ENCODE measurements around the gene TRIM25.
"Not testable (repeated sequence)": the region's sequence is repeated elsewhere in the genome, so short reads cannot be mapped to it uniquely, and the experiment has no call there.

TRIM25 gene, protein sequence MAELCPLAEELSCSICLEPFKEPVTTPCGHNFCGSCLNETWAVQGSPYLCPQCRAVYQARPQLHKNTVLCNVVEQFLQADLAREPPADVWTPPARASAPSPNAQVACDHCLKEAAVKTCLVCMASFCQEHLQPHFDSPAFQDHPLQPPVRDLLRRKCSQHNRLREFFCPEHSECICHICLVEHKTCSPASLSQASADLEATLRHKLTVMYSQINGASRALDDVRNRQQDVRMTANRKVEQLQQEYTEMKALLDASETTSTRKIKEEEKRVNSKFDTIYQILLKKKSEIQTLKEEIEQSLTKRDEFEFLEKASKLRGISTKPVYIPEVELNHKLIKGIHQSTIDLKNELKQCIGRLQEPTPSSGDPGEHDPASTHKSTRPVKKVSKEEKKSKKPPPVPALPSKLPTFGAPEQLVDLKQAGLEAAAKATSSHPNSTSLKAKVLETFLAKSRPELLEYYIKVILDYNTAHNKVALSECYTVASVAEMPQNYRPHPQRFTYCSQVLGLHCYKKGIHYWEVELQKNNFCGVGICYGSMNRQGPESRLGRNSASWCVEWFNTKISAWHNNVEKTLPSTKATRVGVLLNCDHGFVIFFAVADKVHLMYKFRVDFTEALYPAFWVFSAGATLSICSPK

DNA sequence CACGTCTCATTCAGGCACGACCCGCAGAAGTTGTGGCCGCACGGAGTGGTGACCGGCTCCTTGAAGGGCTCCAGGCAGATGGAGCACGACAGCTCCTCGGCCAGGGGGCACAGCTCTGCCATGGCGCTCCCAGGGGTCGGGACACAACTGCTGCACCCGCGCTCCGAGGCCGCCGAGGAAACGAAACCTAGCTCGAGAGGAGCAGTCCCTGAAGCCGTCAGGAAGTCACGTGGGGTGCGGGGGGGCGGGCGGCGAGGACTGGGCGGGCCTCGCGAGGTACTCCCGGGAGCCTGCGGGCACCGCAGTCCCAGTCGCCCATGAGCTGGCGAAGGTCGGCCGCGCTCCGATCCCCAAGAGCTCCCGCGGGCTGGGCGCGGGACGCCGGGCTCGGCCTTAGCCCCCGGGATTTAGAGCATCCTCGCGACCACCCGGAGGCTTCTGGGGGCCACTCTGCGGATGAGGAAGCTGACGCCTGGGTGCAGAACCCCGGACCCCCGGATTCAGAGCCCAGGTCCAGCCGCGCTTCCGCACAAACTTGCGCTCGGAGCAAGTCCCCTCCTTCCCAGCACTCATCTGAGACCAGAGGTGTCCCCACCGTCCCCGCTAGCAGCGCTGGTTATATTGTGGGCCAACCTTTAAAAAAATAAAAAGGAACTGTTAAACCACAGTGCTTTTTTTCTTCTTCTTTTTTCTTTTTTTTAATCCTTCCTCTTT is at the start of gene TRIM25:
Gene TRIM25 (minus strand): TSS at position 183 of the 714 bp plus-strand sequence. CDS start 61 bp downstream, at position 122.
- DNase-seq = peak; percentile 93

DNA sequence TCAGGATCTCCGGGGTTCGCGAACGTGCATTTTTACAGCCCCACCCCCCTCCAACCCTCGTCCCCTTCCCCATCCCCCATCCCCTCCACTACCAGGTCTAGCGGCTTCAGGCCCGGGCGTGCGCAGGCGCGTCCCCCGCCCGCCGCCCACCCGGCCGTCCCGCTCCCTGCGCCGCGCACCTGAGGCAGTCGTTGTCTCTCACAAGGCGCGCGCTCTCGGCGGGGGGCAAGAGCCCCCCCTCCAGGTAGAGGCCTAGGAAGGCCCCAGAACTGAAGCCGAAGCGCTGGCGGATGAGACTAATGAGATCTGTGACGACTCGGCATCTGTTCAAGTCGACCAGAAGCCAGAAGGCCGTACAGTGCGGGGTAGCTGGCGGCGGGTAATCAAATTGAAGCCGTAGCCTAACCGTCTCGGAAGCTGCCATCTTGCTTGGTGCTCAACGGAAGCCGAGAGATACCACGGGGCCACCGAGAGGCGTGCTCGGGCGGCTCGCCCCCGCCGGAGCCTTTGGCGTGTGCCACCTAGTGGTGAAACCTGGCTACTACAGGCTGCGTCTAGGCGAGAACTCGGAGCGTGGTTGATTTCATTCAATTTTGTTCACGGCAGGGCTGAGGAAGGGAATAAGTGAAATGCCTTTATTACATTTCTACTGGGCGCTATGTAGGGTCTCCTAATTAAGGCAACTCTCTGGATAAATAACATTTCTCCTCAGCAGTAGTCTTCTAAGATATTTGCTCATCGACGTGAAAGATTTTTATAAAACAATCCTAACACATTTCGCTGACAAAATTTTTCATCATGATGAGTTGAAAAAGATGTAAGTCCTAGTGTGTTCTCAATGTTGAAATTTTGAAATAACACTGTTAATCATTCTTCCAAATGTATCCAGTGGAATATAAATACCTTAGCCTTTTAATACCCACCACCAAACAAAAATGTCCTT is 47.0 kb upstream of the TRIM25 start, which contains the start of gene COIL:
Gene COIL (minus strand): TSS at position 455 of the 943 bp plus-strand sequence. CDS start 31 bp downstream, at position 424.
- peak; percentile 99 for DNase-seq

DNA sequence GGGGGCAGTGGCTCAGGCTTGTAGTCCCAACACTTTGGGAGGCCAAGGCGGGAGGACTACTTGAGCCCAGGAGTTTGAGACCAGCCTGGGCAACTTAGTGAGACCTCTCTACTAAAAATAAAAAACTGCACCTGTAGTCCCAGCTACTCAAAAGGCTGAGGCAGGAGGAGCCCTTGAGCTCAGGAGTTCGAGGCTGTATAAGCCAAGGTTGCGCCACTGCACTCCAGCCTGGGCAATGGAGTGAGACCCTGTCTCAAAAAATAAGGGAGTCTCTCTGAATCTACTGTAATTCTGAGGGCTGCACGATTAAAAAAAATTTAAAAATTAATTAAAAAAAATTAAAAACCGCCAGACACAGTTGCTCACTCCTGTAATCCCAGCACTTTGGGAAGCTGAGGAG is 43.1 kb upstream of the TRIM25 start:
- no peak for DNase-seq

DNA sequence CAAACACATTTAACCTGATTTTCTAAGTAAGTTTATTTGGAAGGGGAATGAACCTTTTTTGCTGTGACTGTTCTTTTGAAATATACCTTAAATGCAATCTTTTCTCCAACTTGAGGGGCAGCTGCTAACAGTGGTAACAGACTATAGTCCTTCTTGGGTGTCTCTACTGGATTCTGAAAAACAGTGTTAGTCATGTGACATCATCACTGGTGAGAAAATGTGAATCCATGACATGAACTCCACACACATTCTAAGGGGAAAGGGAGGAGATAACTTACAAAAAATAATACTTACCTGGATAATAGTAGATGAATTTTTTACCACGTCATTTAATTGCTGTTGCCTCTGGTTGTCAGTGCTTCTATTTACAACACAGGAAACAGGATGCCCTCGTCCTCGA is 35.7 kb upstream of the TRIM25 start:
- no peak for DNase-seq

DNA sequence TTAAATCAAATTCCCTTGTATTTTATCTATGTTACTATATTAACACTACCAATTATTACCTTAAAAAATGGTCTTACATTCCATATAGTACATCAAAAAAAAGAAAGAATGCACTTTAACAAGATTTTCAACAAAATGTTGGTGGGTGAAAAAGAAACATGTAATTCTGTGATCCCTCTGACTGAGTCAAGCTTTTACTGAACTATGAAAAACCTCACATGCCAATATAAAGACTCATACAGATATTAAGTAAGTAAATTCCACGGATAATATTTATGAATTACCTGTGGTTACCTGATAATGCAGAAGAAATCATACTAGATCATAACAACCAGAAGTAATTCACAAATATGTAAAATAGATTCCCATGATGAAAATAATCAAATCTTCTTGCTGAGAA is 34.6 kb upstream of the TRIM25 start:
- DNase-seq = no peak

DNA sequence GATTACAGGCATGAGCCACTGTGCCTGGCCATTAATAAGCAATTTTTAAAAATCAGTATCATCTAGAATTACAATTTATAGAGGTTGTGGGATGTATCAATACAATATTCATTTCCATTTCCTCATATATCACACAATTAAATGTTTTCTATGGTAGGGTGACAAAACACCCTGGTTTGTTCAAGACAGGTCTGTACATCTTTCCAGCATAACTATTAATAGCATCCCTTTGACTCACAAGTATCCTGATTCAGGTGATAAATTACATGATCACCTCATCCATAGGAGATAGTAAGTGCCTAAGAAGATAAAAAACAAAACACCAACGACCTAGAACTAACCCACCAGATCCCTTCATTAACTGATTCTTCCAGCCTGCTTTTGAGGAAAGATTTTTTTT is 33.9 kb upstream of the TRIM25 start:
- no peak for DNase-seq

DNA sequence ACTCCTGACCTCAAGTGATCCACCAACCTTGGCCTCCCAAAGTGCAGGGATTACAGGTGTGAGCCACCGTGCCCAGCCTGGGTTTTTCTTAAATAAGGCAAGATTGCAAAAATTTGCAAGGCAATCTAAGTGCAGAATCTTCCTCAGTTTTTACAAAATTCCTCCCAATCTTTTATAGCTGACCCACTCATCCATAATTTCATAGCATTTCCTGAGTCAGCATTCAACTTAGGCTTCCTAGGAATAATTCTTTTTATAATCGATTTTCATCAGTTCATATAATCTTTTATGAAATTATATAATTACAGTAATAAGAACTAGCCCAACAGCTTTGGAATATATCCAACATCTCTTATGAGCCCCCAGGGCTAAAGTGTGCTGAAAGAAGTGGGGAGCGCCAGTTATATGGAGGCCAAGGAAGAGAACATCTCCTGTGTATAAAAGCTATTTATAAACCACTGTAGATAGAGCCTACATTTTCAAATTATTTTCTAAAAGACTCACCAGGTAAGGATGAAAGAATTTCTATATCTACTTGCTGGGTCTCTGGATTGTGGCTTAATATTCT is 32.2 kb upstream of the TRIM25 start:
- no peak for DNase-seq

DNA sequence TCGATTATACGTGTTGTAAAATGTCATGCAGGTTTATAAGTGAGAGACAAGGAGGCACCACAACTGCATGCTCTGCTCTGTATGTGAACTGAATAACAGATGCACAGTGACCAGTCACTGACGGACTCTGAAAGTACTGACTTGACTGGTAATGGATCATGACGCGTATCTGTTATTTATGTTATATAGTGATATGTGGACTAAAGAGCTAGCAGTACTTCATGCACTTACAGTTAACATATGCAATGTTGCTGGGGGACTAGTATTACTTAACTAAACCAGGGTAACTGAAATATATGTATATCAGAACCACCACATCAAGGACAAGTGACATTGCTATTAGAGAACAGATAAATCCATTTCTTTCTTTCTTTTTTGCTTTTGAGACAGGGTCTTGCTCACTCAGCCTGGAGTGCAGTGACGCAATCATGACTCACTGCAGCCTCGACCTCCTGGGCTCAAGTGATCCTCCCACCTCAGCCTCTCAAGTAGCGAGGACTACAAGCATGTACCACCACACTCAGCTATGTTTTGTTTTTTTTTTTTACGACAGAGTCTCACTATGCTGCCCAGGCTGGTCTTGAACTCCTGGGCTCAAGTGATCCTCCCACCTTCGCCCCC is 29.8 kb upstream of the TRIM25 start:
- no peak for DNase-seq

DNA sequence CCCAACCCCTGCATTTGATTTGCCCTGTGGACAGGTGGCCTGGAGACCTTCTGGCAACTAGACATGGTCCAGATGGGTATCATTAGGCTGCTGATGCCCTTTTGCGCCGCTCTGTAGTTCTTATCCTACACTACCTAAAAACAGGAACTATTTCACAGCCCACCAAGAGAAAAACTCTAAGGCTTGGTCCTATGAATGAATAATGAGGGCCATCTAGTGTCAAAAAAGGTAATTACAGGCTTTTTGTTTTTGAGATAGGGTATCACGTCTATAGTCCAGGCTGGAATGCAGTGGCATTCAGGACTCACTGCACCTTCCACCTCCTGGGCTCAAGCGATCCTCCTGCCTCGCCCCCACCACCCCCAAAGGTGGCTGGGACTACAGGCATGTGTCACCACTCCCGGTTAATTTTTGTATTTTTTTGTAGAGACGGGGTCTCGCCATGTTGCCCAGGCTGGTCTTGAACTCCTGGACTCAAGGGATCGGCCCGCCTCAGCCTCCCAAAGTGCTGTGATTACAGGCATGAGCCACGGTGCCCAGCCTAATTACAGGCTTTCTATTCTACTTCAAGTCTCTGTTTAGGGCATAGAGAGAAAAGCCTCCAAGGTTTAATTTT is 26.1 kb upstream of the TRIM25 start:
- DNase-seq = no peak

DNA sequence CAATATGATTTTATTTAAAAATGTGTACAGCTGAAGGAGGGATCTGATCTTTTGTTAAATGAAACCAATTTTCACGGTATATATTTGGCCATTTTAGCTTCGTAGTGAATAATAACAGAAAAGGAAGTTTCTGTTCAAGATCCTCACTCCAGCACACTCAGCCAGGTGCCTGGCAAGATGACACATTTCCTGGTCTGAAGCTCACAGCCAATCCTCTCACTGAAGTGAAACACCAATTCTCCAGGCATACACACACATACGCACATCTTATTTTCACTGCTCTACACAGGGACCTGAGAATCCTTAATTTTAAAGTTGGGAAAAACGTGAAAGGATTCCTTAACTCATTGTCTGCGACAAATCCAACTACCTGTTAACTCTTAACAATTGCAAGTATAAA is 24.4 kb upstream of the TRIM25 start:
- not testable (repeated sequence) for DNase-seq

DNA sequence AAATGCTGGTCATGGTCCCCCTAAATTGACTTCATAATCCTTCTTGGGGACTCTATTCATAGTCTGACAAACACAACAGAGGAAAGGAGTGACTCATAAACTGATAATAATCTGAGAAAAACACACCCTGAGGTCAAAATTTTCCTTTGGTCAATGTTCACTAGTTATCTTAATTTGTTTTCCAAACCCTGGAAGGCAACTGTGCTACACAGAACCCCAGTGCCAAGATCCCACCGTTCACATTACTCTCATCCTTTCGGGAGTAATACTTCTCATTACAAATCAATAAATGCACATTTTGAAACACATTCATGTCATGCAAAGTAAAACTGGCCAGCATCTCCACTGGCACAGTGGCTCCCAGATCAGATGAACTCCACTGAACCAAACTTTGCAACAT is 23.8 kb upstream of the TRIM25 start:
- no peak for DNase-seq

DNA sequence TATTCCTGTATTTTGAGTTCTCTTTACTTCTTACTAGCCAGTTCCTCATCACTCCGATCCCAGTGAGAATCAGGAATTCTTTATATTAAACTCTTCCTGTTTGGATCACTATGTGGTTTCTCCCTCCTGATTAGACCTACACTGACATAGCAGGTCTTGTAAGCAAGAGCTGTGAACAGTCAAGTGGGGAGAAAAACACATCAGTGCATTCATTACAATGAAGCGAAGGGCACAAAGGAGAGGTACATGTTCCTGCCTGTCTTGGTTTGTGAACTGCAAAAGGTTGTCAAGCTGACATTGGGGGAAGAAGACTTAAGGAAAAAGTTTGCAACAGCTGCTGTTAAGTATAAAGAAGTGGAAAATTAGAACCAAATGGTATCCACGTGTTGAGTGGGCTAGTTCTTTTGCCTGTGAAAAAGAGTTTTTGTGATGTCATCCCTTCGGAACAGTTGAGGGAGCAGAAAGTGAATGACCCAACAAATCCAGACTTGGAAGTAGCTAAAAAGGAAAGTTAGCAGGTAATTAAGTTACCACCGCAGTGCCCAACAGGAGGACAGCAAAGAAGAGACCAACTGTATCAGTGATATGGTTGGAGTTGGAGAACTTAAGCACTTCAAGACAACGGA is 23.0 kb upstream of the TRIM25 start:
- no peak for DNase-seq

DNA sequence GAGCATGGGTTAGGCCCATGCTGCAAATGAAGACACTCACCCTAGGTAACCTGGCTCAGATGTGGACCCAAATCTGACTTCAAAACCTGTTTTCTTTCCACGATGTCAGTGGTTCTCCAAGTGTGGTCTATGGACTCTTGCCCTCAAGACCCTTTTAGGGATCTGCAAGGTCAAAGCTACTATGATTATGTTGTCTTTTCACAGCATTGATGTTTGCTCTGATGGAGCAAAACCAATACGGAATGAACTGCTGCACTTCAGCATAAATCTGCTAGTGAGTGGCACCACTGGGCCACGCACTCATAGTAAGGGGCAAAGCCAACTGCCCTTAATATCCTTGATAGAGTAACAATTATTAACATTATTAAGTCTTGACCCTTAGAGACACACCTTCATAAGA is 21.6 kb upstream of the TRIM25 start:
- DNase-seq = no peak

DNA sequence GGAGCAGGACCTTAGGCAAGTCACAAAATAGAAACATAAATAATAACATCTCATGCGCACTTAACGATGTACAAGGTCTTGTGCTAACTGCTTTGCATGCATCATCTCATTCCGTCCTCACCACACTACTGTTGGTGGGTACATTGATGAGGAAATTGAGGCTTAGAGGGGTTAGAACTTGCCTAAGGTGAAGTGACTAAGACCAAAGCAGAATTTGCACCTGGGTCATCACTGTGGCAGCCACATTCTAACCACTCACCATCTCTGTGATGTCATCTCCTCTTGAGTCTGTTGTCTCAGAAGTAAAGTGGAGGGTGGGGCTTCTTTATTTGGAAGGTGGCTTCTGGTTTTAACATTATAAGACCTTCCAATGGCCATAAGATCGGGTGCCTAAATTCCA is 20.4 kb upstream of the TRIM25 start:
- no peak for DNase-seq

DNA sequence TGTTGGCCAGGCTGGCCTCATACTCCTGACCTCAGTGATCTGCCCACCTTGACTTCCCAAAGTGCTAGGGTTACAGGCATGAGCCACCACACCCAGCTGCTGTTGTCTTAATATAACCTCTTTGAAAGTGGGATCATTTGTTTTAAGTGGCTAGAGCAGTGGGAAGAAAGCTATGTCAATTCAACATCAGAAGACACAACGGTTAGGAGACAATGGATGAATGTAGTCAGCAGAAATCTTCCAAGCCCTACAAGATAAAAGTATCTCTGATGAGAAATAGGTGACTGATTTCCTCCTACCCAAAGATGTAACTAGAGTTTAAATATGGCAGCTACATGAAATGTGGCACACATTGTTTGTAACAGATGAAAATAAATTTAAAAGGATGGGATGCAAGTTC is 20.0 kb upstream of the TRIM25 start:
- DNase-seq = no peak

DNA sequence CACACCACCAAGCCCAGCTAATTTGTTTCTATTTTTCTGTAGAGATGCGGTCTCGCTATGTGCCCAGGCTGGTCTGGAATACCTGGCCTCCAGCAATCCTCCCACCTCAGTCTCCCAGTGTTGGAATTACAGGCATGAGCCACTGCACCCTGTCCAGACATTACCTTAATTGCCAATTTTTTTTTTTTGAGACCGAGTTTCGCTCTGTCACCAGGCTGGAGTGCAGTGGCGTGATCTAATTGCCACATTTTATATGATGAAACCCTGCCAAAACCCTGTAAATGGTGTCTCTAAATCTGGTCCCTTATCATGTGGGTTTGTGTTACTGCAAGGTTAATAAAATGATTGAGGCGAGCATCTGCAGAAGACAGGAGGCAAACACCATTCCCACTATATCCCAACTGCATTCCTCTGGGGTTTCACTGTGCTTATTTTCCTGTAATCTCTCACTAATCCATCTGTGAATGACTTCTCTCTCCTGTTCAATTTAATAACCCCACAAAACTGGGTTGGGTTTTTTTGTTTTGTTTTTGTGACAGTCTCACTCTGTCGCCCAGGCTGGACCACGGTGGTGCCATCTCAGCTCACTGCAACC is 19.4 kb upstream of the TRIM25 start:
- no peak for DNase-seq

DNA sequence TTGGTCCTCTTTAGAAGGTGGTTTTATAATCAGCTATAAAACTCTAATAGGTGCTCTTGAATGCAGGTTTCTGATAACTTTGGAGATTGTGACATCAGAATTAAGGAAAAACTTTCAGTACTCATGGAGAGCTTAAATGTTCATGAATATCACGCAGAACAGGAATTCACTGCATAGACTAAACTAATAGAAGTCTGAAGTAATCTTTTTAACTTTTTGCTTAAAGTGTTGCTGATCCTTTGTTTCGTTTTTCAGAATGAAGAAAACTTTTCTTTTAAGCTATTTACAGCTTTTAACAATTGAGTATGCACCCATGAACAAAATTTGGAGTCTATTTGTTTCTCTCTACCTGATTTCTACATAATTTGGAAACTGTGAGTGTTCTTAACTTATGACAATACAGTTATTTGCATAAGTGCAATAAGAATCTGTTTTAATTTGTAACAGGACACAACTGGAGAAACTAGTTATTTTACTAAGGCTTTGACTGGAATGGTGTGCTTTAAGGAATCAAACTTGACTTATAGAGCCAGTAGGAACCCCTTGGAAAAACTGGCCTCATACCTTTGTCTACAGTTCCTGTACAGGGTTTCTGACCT is 17.0 kb upstream of the TRIM25 start:
- no peak for DNase-seq

DNA sequence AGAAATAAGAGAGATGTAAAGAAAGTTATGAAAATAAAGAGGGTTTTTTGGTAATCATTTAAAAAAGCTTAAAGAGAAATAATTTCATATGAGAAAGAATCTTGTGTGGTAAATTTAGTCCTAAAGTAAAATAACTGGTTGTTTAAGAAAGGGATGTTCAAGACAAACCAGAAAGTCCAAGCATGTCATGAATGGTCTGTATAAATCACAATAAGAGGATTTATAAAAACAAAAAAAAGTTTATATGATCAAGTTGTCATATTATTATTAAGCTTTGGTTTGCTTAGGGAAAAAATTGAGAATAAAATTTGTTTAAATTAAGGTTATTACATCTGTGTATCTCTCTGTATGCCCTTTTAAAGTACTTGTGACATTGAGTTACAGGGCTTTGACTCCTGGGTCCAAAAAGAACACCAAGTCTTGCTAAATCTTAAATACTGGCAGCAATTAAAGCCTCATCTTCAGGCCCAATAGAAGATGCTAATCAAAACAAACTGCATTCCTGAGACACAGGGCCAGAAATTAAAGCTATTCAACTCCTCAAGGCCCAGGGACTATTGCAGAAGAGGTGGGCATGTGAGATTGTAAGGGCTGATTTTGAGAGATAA is 15.6 kb upstream of the TRIM25 start:
- DNase-seq = no peak

DNA sequence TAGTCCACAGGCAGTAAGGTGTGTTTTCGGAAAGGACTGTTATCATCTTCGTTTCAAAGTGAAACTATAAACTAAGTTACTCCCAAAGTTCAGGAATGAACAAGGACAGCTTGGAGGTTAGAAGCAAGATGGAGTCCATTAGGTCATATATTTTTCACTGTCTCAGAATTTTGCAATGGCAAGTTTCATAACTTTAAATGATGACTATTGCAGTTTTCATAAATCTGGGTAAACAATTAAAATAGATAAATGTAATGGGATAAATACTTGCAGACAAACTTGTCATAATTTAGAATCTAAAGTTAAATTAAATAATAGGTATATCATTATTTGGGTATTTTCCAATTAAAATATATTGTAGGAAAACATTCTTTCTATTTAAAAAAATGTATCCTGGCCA is 14.7 kb upstream of the TRIM25 start:
- no peak for DNase-seq

DNA sequence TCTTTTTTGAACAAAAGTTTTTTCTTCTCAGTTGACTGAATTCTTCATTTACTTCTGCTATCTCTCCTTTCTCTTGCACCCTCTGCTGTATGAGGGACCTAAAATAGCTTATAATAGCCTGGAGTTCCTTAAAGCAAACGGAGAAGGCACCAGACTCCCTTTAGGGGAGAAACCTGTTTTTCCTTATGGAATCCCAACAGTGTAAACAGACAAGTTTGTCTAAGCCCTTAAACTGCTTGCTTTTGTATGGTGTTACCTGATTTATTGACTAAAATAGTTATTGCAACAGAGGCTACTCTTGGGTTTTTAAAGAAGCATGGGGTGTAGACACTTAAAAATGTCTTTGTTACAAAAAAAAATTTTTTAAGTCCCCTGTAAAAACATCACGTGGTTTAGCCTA is 12.9 kb upstream of the TRIM25 start:
- no peak for DNase-seq
